A673 (cell line): Measurements from ENCODE around the gene HBE1.

Source experiments
- CTCF ChIP-seq: fragments of 300-800, 200-600 bp; sonication (generic); conservative IDR thresholded peaks from 2 replicates; pipeline ENCODE4 v1.5.1; 2017; ENCODE audit warnings: low read depth, mild to moderate bottlenecking, antibody characterized with exemption, low read length, moderate library complexity, mixed read lengths
- EZH2 ChIP-seq: fragments of 200-600 bp; sonication (generic); IDR thresholded peaks from 2 replicates; pipeline ENCODE4 v1.6.1; 2017; ENCODE audit warnings: borderline replicate concordance, low read depth, mild to moderate bottlenecking, mixed read lengths, antibody characterized with exemption, low read length; ENCODE audit not compliant: poor library complexity, severe bottlenecking

GRCh38 chr11:5242933-5243815, 26.6 kb downstream of the HBE1 start:
- TF ChIP-seq CTCF (no peak), EZH2 (no peak)
